ENCODE data around the gene FPR3. TPM values are rescaled to one million over a fixed set of nuclear protein-coding genes. Genes with fewer than 3 reads are reported as not detected.
A peak's percentile ranks its signal among the peaks of the same experiment; 100 is the strongest.

FPR3 gene
- total RNA-seq, 8 experiments from 2014 or later: 0.05 to 0.64 (median 0.21) TPM; not detected in 2

- ATAC-seq (replicated peaks in 6 of 8): no peak
- in situ Hi-C loops (cut with MboI; ENCODE audit: low pct_unique_long_range_greater_than_20kb in 2 of 9, low sequenced_read_pairs in 9 of 9, unreplicated experiment in 9 of 9): loop anchor here in 2 of 9 experiments (25.0 kb wide), 1 partner anchor 325 kb away; the partner anchor contains the start of gene SIGLEC8 (in 2 of the 2)
Measured at GRCh38 chr19:51786646-51787494, 8.1 kb upstream of the FPR3 start.

GRCh38 chr19:51788029-51788428, 6.9 kb upstream of the FPR3 start:
- ATAC-seq (replicated peaks in 6 of 8): no peak
- in situ Hi-C loops (cut with MboI; ENCODE audit: low pct_unique_long_range_greater_than_20kb in 2 of 9, low sequenced_read_pairs in 9 of 9, unreplicated experiment in 9 of 9): loop anchor here in 2 of 9 experiments (25.0 kb wide), 1 partner anchor 326 kb away; the partner anchor contains the start of gene SIGLEC8 (in 2 of the 2)
- Histone ChIP-seq H3K4me1 (replicated peaks in 1 of 2) (no peaks in the 10 kb centered on the region), H3K4me3 (no peak overlapping the region), H3K27ac (no peak overlapping the region)
- 11 to 69% (median 31%) methylated on average over 1 to 2 of the region's 2 CpGs for WGBS, 10 experiments

More at GRCh38 chr19:51786646-51787494, 8.1 kb upstream of the FPR3 start:
- no peak overlapping the region for H3K4me3 ChIP-seq
- no peak overlapping the region for H3K27ac ChIP-seq
- no peaks in the 10 kb centered on the region for H3K4me1 ChIP-seq (replicated peaks in 1 of 2)
- WGBS, 10 experiments: 0 to 80% (median 35%) methylated on average over 1 to 6 of the region's 6 CpGs; no CpG with 5 or more reads in 1 of the 10 experiments

- in situ Hi-C loops (cut with MboI; ENCODE audit: low pct_unique_long_range_greater_than_20kb in 2 of 9, low sequenced_read_pairs in 9 of 9, unreplicated experiment in 9 of 9): loop anchor here in 2 of 9 experiments (25.0 kb wide), 1 partner anchor 327 kb away; the partner anchor contains the start of gene SIGLEC8 (in 2 of the 2)
- WGBS, 10 experiments: 7 to 77% (median 50%) methylated on average over 2 to 4 of the region's 6 CpGs
- no peak overlapping the region for H3K27ac ChIP-seq
- no peak overlapping the region for H3K4me3 ChIP-seq
- no peaks in the 10 kb centered on the region for H3K4me1 ChIP-seq (replicated peaks in 1 of 2)
- ATAC-seq (replicated peaks in 6 of 8): no peak
Measured at GRCh38 chr19:51789061-51789795, 5.7 kb upstream of the FPR3 start.

GRCh38 chr19:51792932-51793331, 2.0 kb upstream of the FPR3 start:
- Histone ChIP-seq H3K27ac (no peak overlapping the region), H3K4me3 (no peak overlapping the region), H3K4me1 (replicated peaks in 1 of 2) (no peaks in the 10 kb centered on the region)
- 0 to 80% (median 43%) methylated on average over 1 to 2 of the region's 2 CpGs; no CpG with 5 or more reads in 3 of the 10 experiments for WGBS, 10 experiments
- peak in 1 of 8 experiments; percentile 26 for ATAC-seq (replicated peaks in 6 of 8)
- in situ Hi-C loops (cut with MboI; ENCODE audit: low pct_unique_long_range_greater_than_20kb in 2 of 9, low sequenced_read_pairs in 9 of 9, unreplicated experiment in 9 of 9): loop anchor here in 2 of 9 experiments (25.0 kb wide), 1 partner anchor 331 kb away; the partner anchor contains the start of gene SIGLEC8 (in 2 of the 2)

GRCh38 chr19:51793994-51794393, 963 bp upstream of the FPR3 start:
- no peak for ATAC-seq (replicated peaks in 6 of 8)
- WGBS, 10 experiments: 0 to 56% (median 50%) methylated on average over 2 of the region's 2 CpGs; no CpG with 5 or more reads in 2 of the 10 experiments
- Histone ChIP-seq H3K4me3 (no peak overlapping the region), H3K27ac (no peak overlapping the region), H3K4me1 (replicated peaks in 1 of 2) (no peaks in the 10 kb centered on the region)
- in situ Hi-C loops (cut with MboI; ENCODE audit: low pct_unique_long_range_greater_than_20kb in 2 of 9, low sequenced_read_pairs in 9 of 9, unreplicated experiment in 9 of 9): loop anchor here in 2 of 9 experiments (25.0 kb wide), 1 partner anchor 332 kb away; the partner anchor contains the start of gene SIGLEC8 (in 2 of the 2)

GRCh38 chr19:51796195-51796679, 1.3 kb downstream of the FPR3 start:
- no peak for ATAC-seq (replicated peaks in 6 of 8)
- H3K27ac ChIP-seq: no peak overlapping the region
- no peaks in the 10 kb centered on the region for H3K4me1 ChIP-seq (replicated peaks in 1 of 2)
- in situ Hi-C loops (cut with MboI; ENCODE audit: low pct_unique_long_range_greater_than_20kb in 2 of 9, low sequenced_read_pairs in 9 of 9, unreplicated experiment in 9 of 9): loop anchor here in 2 of 9 experiments (25.0 kb wide), 1 partner anchor 334 kb away; the partner anchor contains the start of gene SIGLEC8 (in 2 of the 2)
- WGBS, 10 experiments: 44 to 100% (median 71%) methylated on average over 1 to 6 of the region's 8 CpGs; no CpG with 5 or more reads in 1 of the 10 experiments
- no peak overlapping the region for H3K4me3 ChIP-seq

GRCh38 chr19:51797480-51797879, 2.5 kb downstream of the FPR3 start:
- 33 to 100% (median 44%) methylated on average over 1 to 5 of the region's 5 CpGs; no CpG with 5 or more reads in 1 of the 10 experiments for WGBS, 10 experiments
- Histone ChIP-seq H3K4me1 (replicated peaks in 1 of 2) (no peaks in the 10 kb centered on the region), H3K4me3 (no peak overlapping the region), H3K27ac (no peak overlapping the region)
- in situ Hi-C loops (cut with MboI; ENCODE audit: low pct_unique_long_range_greater_than_20kb in 2 of 9, low sequenced_read_pairs in 9 of 9, unreplicated experiment in 9 of 9): loop anchor here in 2 of 9 experiments (25.0 kb wide), 1 partner anchor 335 kb away; the partner anchor contains the start of gene SIGLEC8 (in 2 of the 2)
- ATAC-seq (replicated peaks in 6 of 8): no peak

- Histone ChIP-seq H3K4me1 (replicated peaks in 1 of 2) (no peaks in the 10 kb centered on the region), H3K27ac (no peak overlapping the region), H3K4me3 (no peak overlapping the region)
- ATAC-seq (replicated peaks in 6 of 8): no peak
- WGBS, 10 experiments: 40 to 100% (median 75%) methylated on average over 1 to 3 of the region's 3 CpGs; no CpG with 5 or more reads in 3 of the 10 experiments
- in situ Hi-C loops (cut with MboI; ENCODE audit: low pct_unique_long_range_greater_than_20kb in 2 of 9, low sequenced_read_pairs in 9 of 9, unreplicated experiment in 9 of 9): loop anchor here in 2 of 9 experiments (25.0 kb wide), 1 partner anchor 336 kb away; the partner anchor contains the start of gene SIGLEC8 (in 2 of the 2)
Measured at GRCh38 chr19:51798062-51798461, 3.1 kb downstream of the FPR3 start.

GRCh38 chr19:51799034-51799773, 4.2 kb downstream of the FPR3 start:
- no peak overlapping the region for H3K27ac ChIP-seq
- H3K4me1 ChIP-seq (replicated peaks in 1 of 2): no peaks in the 10 kb centered on the region
- no peak overlapping the region for H3K4me3 ChIP-seq
- WGBS, 10 experiments: 8 to 90% (median 55%) methylated on average over 1 to 11 of the region's 20 CpGs; no CpG with 5 or more reads in 2 of the 10 experiments
- peak in 5 of 8 experiments; percentile 24 to 98 (median 97) for ATAC-seq (replicated peaks in 6 of 8)
- in situ Hi-C loops (cut with MboI; ENCODE audit: low pct_unique_long_range_greater_than_20kb in 2 of 9, low sequenced_read_pairs in 9 of 9, unreplicated experiment in 9 of 9): loop anchor here in 2 of 9 experiments (25.0 kb wide), 1 partner anchor 337 kb away; the partner anchor contains the start of gene SIGLEC8 (in 2 of the 2)

- in situ Hi-C loops (cut with MboI; ENCODE audit: low pct_unique_long_range_greater_than_20kb in 2 of 9, low sequenced_read_pairs in 9 of 9, unreplicated experiment in 9 of 9): loop anchor here in 2 of 9 experiments (25.0 kb wide), 1 partner anchor 338 kb away; the partner anchor contains the start of gene SIGLEC8 (in 2 of the 2)
- peak in 1 of 8 experiments; percentile 11 for ATAC-seq (replicated peaks in 6 of 8)
Measured at GRCh38 chr19:51799774-51800472, 5.0 kb downstream of the FPR3 start.

GRCh38 chr19:51800473-51801244, 5.7 kb downstream of the FPR3 start:
- in situ Hi-C loops (cut with MboI; ENCODE audit: low pct_unique_long_range_greater_than_20kb in 2 of 9, low sequenced_read_pairs in 9 of 9, unreplicated experiment in 9 of 9): no loop called here
- WGBS, 10 experiments: 33 to 100% (median 77%) methylated on average over 1 to 6 of the region's 7 CpGs
- Histone ChIP-seq H3K4me1 (replicated peaks in 1 of 2) (no peaks in the 10 kb centered on the region), H3K27ac (no peak overlapping the region), H3K4me3 (no peak overlapping the region)
- ATAC-seq (replicated peaks in 6 of 8): no peak

More at GRCh38 chr19:51799774-51800472, 5.0 kb downstream of the FPR3 start:
- WGBS, 10 experiments: 35 to 92% (median 81%) methylated on average over 1 to 9 of the region's 13 CpGs; no CpG with 5 or more reads in 2 of the 10 experiments
- H3K4me3 ChIP-seq: no peak overlapping the region
- no peak overlapping the region for H3K27ac ChIP-seq
- H3K4me1 ChIP-seq (replicated peaks in 1 of 2): no peaks in the 10 kb centered on the region
